Activated CD8-positive, alpha-beta memory T cell treated with anti-CD3 and anti-CD28 coated beads, Interleukin-2, amount 50 U/mL, for 24 hours (primary cell): ENCODE measurements around the gene MRPS25.

ENCODE experiments used
- DNase-seq: peaks from one replicate; pipeline ENCODE4 v3.0.0-alpha.2; 2020; ENCODE audit errors: extremely low read depth

MRPS25 gene

DNA sequence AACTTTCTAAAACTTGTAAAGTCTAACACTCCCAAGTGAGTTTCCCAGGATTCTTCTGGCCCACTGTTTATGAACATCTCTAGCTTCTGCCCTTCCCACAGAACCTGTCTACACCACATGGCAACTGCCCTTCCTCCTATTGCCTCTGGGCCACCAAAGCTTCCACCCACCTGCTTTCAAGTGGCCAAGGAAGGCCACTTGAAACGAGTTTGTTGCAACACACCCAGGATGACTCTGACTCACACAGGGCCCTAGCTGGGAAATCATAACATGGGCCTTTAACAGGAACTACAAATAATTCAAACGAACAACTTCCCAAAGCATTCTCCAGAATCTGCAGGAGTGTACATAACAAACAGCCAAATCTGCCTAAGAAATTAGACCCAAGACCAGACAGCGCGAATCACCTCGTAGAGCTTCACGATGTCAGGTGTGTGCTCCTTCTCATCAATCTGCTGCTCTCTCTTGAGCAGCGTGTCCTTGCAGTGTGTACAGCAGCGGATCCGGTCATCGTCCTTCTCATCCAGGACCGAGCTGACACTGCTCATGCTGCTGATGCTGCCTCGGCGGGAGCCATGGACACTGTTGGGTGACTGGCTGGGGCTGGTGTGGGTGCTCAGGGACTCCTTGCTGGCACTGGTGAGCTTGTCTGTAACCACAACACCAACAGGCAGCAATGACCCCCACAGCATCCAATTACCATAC, 17.0 kb upstream of the MRPS25 start:
- no peak for DNase-seq

DNA sequence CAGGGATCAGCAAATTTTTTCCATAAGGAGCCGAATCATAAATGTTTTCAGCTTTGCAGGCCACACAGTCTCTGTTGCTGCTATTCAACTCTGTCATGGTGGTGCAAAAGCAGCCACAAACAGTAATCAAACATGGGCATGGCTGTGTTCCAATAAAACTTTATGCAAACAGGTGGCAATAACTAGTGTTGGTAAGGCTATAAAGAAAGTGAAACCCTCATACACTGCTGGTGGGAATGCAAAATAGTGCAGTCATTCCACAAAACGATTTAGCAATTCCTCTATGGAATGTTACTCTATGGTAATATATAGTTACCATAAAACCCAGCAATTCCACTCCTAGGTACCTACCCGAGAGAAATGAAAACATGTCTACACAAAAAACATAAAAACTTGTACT, 14.0 kb upstream of the MRPS25 start:
- no peak for DNase-seq

DNA sequence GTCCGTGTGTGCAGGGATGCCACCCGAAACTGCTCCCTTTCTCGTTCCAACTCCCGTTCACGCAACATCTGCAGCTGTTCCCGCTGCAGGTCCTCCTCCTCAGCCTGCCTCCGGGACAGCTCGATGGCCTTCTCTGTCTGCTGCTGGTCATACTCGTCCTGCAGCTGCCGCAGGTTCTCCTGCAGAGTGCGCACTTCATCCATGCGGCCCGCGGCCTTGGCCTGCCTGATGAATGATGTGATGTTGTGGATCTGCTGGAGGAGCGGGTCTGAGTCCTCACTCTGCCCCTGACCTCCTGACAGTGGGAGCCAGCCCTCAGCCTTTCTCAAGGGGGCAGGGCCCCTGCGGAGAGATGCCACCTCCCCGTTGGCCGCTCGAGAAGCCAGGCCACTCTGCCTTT, 9.4 kb upstream of the MRPS25 start:
- no peak for DNase-seq

DNA sequence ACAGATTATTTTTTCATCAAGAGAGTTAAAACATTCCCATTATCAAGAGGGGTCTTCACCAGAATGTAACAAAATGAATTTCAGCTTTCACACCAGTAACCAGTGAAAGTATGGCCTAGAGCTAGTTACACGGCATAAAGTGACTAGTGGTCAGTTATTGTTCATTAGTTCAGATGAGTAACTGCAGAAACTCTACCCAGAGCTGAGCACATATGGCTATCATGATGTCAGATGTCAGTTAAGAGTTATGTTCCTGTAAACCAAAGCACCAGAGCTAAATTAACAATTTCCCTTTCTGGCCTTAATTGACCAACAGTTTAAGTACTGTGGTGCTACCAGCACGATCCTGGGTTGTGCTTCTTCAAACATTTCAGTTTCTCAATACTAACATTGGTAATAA, 6.6 kb upstream of the MRPS25 start:
- no peak for DNase-seq

DNA sequence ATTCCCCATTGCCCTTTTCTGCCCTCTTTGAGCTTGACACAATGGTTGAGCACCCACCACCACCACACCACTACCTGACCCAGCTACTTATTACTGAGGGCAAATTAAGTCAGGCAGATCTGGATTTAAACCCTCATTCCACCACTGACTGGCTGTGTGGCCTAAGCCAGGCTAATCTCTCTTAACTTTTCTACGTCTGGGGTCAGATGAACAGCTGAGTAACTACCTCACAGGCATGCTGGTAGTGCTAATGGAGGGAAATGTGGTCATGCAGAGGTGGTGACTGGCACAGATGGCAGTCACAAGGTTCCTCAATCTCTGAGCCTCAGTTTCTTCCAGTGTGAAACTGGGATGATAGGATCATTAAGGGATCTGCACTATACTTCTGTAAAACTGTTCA, 4.3 kb upstream of the MRPS25 start:
- no peak for DNase-seq

DNA sequence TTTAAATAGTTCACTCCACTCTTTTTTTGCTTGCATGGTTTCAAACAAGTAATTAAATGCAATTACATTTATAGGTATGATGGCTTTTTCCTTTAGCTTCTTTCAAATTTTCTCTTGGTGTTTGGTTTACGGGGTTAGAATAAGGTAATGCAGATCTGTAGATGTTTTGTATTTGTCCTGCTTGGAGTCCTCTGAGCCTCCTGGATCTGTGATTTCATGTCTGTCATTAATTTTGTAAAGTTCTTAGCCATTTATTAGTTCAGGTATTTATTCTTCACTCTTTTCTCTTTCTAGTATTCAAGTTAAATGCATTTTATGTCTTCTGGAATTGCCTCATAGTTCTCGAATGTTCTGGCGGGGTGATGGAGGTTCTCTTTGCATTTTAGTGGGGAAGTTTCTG, 1.4 kb upstream of the MRPS25 start:
- no peak for DNase-seq

DNA sequence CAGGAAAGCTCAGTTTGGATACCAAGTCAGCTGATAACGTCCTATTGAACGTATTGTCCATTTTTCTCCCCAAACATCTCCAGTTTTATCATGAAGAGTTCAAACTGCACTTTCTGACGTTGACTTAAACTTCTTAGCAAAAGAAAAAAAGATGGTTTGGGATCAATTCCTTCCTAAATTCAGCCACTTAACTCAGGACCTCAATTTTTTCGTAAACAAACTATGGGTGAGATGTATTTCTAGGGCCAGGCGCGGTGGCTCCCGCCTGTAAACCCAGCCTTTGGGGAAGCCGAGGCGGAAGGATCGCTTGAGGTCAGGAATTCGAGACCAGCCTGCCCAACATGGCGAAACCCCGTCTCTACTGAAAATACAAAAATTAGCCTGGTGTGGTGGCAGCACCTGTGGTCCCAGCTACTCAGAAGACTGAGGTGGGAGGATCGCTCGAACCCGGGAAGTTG, 464 bp upstream of the MRPS25 start:
- no peak for DNase-seq

DNA sequence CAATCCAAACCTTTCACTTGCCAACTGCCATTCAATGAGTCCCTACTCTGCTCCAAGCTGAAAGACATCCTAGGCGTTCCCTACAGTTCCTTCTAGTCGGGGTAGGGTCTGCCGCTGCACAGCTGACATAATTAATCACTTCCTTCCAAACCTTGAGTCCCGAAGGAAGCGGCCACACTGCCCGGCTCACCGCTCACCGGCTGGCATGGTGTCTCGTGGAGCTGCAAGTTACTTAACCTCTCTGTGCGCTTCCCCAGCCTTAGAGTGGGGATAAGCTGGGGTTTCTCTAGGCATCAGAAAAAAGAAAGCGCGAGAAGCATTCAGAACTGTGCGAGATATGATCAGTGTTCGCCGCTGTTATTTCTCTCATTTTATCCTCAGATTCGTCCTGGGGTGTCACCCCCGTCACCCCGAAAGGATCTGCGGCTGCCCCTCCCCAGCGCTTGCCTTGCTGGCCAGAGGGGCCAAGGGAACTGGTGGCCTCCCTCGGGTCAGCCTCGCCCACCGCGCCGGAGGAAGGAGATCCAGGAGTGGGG, 748 bp downstream of the MRPS25 start:
- DNase-seq, result no peak

DNA sequence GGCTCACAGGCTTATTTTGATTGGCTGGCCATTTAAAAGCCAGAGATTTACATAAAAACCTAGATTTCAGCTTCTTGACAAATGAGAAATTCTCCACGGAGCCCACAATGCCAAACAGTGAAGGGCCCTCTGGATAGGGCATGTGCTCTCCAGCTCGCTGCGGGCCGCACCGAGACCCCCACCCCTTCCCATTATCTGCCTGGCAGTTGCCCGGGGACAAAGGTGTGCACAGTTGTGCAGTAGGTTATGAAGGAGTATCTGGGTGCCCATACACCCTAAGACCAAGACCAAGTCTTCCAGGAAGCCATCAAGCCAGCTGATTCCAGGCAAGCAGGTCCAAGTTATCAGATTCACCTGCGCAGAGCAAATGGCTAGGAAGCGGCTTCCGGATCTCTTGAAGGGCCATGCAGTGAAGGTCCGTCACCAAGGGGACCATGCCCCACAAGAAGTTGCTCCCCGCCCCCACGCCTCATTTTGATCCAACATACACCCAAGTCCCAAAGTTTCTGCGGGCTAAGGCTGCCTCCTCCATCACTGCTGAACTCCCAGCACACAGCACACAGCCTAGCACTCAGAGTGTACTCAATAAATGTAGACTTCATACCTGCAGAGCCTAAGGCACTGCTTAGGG, 1.3 kb downstream of the MRPS25 start:
- no peak for DNase-seq

DNA sequence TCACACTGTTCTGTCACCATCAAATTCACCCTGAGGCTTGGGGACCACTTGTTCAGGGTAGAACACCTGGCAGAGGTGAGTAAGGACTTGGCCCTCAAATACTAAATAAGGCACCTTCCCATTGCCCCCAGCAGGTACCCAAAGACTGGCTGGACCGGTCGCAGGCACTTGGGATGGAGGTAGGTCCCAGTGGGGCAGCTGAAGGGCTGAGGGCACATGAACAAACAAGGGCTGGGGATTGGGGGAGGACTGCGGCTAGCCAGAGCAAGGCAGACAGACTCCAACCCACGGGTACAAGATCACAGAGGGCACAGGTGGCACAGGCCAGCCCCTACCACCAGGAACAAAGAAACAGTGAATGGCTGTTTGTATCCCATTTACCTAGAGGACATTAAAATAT, 1.9 kb downstream of the MRPS25 start:
- no peak for DNase-seq

DNA sequence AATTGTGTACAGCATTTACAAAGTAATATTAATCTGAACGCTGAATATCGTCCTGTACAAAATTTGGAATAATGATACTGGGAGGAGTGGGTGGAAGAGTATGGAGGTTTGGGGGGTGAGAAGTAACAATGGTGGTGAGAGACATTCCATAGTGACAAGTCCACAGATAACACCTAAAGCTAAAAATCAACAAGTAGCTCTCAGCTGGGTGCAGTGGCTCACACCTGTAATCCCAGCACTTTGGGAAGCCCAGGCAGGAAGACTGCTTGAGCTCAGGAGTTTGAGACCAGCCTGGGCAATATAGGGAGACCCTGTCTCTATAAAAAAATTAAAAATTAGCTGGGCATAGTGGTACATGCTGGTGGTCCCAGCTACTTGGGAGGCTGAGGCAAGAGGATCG, 5.1 kb downstream of the MRPS25 start:
- DNase-seq, result no peak

DNA sequence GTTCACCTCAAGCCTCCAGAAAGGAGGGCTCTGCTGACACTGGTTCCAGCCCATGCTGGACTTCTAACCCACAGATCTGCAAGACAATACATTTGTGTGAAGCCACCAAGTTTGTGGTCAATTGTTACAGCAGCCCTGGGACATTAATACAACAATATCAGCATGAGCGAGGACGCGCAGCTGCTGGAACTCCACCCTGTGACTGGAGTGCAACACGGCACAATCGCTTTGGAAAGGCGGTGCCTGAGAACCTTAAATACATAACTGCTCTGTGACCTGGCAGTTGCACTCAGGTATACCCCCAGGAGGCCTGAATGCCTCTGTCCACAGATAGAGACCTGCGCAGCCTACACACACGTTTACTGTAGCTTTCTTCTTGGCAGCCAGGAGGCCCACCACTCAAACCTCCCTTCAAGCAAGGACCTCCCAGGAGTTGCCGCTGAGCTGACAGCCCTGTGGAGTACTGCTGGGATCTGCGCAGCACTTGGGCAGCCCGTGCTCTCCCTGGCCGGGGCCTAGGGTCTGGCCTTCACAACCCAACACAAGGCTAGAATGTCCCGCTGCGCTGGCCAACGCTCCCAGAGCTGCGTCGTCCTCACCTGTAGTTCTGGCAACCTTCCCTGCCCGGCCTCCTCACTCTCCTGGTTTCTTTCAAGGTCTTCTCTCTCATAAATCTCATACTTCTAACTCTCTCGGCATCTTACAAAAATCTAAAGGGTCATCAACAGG, 8.3 kb downstream of the MRPS25 start:
- no peak for DNase-seq

DNA sequence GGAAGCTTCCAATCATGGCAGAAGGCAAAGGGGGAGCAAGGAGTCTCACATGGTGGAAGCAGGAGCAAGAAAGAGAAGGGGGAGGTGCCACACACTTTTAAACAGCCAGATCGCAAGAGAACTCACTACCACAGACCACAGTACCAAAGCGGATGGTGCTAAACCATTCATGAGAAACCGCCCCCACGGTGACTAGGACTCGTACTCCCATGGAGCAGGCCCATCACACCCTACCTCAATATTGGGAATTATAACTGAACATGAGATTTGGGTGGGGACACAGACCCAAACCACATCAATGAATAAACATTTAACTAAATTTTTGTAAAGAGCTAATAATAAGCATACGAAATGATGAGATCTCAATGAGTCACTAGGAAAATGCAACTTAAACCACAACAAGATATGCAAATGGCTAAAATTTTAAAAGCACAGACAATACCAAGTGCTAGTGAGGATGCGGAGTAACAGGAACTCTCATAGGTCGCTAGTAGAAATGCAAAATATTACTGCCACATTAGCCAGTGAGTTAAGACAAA, 10.0 kb downstream of the MRPS25 start:
- peak; percentile 56 for DNase-seq

DNA sequence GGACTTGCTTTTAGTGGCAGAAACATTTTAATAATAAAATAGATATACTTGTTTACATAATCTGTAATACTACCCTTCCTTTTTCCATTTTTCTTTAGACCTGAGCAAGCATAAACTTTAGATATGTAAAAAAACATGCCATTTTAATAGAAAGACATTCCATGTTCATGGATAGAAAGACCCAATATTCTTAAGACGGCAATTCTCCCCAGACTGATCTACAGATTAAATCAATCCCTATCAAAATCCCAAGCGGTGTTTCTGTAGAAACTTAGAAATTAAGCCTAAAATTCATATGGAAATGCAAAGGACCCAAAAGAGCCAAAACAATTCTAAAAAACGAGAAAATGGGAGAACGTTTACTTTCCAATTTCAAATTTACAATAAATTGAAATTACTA, 11.6 kb downstream of the MRPS25 start:
- DNase-seq, result no peak

DNA sequence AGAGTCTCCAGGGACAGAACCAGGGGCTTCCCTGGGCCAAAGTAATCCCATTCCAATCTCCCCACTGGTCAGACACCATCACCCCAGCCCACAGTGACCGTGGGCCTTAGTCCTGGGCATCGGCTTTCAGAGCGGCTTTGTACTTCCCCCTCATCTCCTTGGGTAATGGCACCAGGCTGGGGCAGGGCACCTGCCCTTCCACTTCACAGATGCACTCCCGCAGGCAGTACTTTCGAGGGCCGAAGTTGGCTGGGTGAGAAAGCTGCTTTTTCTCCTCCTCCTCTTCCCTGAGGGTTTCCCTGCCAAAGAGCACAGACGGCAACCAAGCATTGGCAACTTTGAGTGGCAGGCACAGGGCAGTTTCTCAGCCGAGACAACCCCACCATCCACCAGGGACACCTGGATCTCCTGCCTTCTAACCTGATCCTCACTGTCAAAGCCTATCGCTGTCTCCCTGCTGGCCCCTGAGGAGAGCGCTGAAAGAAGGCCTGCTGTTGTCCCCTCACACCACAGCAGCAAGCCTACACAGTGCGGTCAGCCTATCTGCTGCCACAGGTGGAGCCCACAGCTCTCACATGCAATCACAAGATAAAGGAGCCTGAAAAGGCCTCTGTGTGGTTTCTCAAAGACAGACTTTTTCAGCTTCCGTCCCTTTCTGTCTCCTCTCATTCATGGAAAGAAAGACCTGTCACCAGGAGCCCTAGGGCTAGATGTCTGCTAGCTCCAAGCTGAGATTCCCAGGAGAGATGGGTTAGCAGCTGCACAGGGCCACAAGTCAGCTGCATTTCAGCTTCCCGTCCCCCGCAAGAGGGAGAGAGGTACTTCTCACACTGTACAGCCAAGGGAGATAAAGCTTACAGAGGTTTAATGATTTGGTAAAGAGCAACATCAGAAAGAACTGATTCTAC, 12.5 kb downstream of the MRPS25 start:
- DNase-seq, result no peak

DNA sequence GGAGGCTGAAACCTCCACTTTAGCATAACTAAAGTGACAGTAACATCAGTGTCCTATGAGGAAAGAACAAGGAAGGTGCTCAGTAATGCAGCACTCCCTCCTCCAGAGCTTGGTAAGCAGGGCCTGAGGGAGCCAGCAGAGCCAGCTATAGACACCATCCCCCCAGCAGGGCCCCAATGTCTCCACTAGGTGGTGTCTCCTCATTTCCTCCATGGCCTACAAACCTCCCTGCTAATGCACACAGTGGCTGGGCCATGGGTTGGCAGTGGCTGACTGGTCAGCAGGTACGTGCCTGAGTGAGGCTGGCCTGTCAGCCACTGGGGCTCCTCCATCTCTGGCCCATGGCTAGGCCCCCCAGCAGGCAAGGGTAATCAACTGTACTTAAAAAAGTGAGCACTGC, 13.6 kb downstream of the MRPS25 start:
- DNase-seq, result no peak

DNA sequence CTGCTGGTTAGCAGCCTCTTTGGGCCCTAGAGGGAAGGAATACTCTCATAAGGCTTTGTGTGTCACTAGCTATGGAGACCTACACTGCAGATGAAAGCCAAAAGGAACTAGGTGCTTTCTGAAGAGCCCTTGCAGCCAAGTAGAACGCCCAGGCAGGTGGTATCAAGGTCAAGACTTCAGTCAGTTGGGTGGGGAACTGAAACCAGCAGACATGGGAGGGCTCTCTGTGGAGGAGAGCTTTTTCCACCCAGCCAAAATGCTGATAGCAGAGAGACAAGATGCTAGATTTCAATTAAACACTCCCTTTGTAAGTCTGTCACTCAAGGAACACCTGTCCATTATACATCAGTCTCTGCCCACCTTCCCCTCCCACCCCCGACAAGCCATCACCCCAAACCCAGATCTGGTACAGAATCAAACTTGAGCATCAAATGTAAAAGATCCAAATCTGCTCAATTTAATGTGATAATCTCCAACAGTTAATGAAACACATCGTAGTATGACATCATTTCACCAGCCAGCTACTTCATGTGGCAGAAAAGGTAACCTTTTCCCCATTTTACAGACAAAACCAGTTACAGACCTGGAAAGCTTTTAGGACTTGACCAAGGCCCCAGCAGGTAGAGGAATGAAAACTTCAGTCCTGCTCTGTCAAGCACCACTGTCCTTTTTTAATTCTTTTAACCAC, 14.6 kb downstream of the MRPS25 start:
- no peak for DNase-seq

DNA sequence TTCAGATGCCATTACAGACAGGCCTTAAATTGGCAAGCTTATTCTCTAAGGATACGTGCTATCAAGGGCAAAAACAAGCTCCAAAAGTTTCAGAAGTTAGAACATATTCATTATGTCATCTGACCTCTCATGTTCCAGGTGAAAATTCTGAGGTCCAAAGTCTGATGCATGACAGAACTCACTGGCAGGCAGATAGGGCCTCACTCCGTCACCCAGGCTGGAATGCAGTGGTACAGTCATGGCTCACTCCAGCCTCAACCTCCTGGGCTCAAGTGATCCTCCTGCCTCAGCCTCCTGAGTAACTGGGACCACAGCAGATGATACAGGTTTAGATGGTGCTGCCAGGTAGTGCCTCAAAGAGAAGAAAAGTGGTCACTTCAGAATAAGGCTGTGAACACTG, 15.5 kb downstream of the MRPS25 start:
- no peak for DNase-seq

DNA sequence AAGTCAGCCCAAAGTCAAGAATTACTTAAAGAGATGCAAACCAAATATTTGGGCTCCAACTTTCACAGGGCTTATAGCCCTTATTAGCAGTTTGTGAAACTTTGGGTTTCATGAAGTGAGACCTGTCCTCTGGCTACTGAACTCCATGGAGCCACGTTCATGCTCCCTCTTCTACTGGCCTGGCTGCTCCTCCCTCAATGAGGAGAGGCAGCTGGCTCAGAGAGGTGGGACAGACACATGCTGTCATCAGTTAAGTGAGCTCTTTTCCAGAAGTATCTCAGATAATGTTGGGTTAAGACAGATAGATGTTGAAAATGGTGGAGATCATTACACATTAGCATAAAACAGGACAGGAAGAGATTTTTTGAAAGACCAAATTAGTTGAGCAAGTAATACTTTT, 19.4 kb downstream of the MRPS25 start:
- DNase-seq, result no peak

DNA sequence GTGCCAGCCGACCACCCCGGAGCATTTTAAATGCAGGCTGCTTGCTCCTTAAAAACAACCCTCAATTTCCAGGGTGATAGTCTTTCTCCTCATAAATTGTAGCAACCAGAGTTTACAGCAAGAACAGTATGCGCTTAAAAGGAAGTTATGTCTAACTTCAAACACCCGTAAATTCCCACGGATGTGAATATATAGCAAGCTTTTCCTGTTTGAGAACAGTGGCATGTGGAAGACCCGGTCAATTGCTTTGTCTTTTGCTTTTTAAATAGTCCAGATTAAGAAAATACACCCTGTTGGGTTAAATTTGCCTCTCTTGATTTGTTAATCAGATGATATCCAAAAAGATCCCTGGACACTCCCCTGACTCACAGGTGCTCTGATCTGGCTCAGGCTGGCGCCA, 20.8 kb downstream of the MRPS25 start:
- DNase-seq, result no peak
